GM12873 (cell line): ENCODE results near the gene STIMATE.

ENCODE experiments used
- CTCF ChIP-seq: IDR thresholded peaks from 2 replicates; pipeline ENCODE4 v1.5.1; 2012; ENCODE audit warnings: low read depth, mild to moderate bottlenecking, moderate library complexity, low read length, control low read depth; ENCODE audit not compliant: insufficient read depth; ENCODE audit errors: missing control alignments

The STIMATE gene

GRCh38 chr3:52925405-52926313 is 28.3 kb upstream of the STIMATE start:
- no peak for TF ChIP-seq CTCF

GRCh38 chr3:52923963-52924362 is 26.6 kb upstream of the STIMATE start:
- TF ChIP-seq CTCF, result no peak

DNA sequence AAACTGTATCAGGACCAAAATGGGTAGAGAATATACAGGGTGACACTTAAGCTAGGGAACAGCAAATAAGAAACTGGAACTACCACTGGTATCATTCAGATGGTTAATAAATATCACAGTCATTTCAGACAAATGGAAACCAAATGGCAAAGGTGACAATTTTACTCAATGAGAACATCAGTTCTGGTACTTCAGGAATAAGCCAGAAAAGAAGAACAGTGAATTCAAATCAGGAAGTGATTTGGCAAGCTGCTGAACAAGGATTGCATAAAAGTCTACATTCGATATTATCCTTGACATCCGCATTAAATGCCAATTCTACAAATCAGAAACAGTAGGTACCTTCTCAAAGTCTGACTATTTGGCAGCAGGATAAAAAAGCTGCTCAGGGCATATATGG is 23.5 kb upstream of the STIMATE start:
- TF ChIP-seq CTCF, result no peak

DNA sequence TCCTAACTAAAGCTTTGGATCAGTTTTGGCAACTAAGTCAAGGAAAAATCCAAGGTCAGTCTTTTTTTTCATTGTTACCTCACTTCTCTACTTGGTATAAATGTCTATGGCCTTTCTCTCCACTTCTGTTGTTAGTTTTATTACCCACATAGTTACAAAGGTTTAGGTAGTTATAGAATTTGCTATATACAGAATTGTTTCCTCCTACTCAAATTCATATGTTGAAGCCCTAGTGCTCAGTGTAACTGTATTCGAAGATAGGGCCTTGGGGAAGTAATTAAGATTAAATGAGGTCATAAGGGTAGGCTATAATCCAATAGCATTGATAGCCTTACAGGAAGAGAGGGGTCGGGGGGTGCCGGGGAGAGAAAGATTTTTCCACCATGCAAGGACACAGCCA is 19.7 kb upstream of the STIMATE start:
- TF ChIP-seq CTCF, result no peak

GRCh38 chr3:52915294-52915693 is 17.9 kb upstream of the STIMATE start:
- TF ChIP-seq CTCF, result no peak

DNA sequence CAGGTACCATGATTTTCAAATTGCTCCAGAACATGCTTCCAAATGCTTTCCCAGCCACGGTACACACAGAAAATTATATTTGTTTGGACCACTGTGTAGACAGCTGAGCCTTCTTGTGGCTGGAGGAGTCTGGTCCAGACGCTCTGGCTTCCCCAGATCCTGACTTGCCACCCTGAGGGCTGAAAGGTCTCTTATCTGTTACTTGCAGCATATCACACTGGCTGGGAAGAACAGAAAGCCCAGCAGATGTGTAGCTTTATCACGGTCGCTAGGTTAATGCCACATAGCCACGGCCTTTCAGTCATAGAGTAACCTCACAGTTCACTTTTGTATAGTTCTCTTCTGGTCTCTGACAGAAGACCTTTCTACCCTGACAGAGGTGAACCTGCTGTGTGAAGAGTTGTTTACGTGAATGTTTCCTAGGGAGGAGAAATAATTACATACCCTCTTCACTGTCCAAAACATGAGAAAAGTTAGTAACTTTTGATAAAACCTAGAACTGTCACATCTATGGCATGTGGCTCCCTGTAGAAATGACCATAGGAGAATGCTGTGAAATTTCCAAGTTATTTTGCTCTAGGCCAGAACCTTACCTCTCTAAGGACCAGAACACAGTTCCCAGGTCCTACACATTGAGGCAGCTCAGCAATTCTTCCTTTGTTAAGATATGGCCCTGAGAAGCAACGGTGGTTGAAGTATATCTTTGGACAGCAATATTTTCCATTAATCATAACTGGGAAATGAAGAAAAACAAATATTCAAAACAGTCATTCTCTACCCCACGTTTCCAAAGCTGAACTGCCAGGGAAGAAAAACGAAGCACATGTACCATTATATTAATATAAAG is 15.8 kb upstream of the STIMATE start:
- no peak for TF ChIP-seq CTCF

GRCh38 chr3:52910823-52911222 is 13.5 kb upstream of the STIMATE start:
- TF ChIP-seq CTCF, result no peak
